Esophagus muscularis mucosa (tissue), 4 donors: ENCODE data around the gene CELF5. TPM values are rescaled to one million over a fixed set of nuclear protein-coding genes. Genes with fewer than 3 reads are reported as not detected.

ENCODE experiments used
- DNase-seq: peaks from one replicate; pipeline ENCODE4 v3.0.0-alpha.2; 2017; ENCODE audit errors: extremely low spot score
- H3K27ac ChIP-seq, 4 donors: fragments of 200-600 bp; sonication (generic); replicated peaks in 1 of 4; 1 replicate in 3 of 4; 2 replicates in 1 of 4; pipeline ENCODE4 v1.5.1; 2016 to 2019; ENCODE audit warnings: mild to moderate bottlenecking in 1 of 4
- H3K27me3 ChIP-seq, 4 donors: fragments of 200-600 bp; sonication (generic); one replicate each; pipeline versions ENCODE4 v1.5.1 to v1.6.0; 2016 to 2019
- H3K36me3 ChIP-seq, 4 donors: fragments of 200-600 bp; sonication (generic); one replicate each; pipeline ENCODE4 v1.5.1; 2016 to 2019
- H3K4me1 ChIP-seq, 4 donors: fragments of 200-600 bp; sonication (generic); one replicate each; pipeline ENCODE4 v1.5.1; 2016 to 2019
- H3K4me3 ChIP-seq, 4 donors: fragments of 200-600 bp; sonication (generic); 1 replicate in 2 of 4; 2 replicates in 2 of 4; pipeline ENCODE4 v1.5.1; 2016 to 2019; ENCODE audit warnings: mild to moderate bottlenecking in 4 of 4, moderate library complexity in 1 of 4
- H3K9me3 ChIP-seq, 4 donors: fragments of 200-600 bp; sonication (generic); 1 replicate in 3 of 4; 2 replicates in 1 of 4; pipeline ENCODE4 v1.5.1; 2016 to 2019
- CTCF ChIP-seq, 3 experiments: fragments of 200-600 bp in 2 of 3; fragments of 450-650 bp in 1 of 3; sonication (generic) in 2 of 3; IDR thresholded peaks; one replicate each; pipeline ENCODE4 v1.5.1; 2017 to 2019; ENCODE audit warnings: antibody characterized with exemption in 3 of 3, mild to moderate bottlenecking in 2 of 3, moderate library complexity in 1 of 3
- EP300 ChIP-seq: sonication (generic); formaldehyde crosslinking; IDR thresholded peaks from one replicate; pipeline ENCODE4 v1.6.1; 2017; ENCODE audit warnings: antibody characterized with exemption
- POLR2A ChIP-seq: fragments of 450-650 bp; IDR thresholded peaks from one replicate; pipeline ENCODE4 v1.6.1; 2017; ENCODE audit warnings: antibody characterized with exemption, moderate library complexity, mild to moderate bottlenecking, low read depth
- POLR2AphosphoS5 ChIP-seq, 2 donors: sonication (generic); formaldehyde crosslinking; IDR thresholded peaks; one replicate each; pipeline ENCODE4 v1.6.1; 2017; ENCODE audit warnings: antibody characterized with exemption in 2 of 2
- WGBS: methylation state at CpG from one replicate; pipeline ENCODE4 v1.1.5; 2018; 5-methylcytosine and 5-hydroxymethylcytosine counted together
- intact Hi-C: fragments of 100-400 bp; cut with DNase I; formaldehyde crosslinking; loops from one replicate; pipeline ENCODE4 v1.15.1; 2023
- total RNA-seq, 4 donors: library from RNA; depleted of rRNA; stranded (reverse); fragments of >200 nt; gene quantifications; one replicate each; pipeline versions ENCODE4 v1.1.0 to v1.2.1, GENCODE V29; 2016

Gene CELF5
- total RNA-seq, 4 donors from 2014 or later, result 0.17 TPM; not detected in 3

DNA sequence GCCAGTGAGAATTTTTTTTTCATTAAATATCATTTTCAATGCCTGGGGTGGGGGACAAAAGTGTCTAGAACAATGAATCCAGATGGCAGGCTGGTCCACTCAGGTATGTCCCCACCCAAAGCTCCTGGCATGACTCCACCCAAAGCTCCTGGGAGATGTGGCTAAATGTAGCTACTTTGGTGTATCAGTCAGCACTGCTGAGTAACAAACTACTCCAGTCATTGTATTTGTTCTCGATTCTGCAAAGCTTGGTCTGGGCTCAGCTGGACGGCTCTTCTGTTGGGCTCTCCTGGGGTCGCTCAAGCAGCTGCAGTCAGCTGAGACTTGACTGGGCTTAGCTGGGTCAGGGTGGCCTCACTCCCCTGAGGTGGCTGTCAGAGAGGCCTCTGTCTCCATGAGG, 48.5 kb downstream of the CELF5 start:
- peaks cover 0 to 99% (median 31%) of the 10 kb centered on the region in 4 donors for H3K27me3 ChIP-seq
- DNase-seq, result no peak

GRCh38 chr19:3274245-3274941, 49.9 kb downstream of the CELF5 start:
- Histone ChIP-seq H3K27ac (no peak overlapping the region), H3K9me3 (peaks cover 0 to 16% (median 13%) of the 10 kb centered on the region in 4 donors), H3K27me3 (peaks cover 0 to 99% (median 31%) of the 10 kb centered on the region in 4 donors), H3K36me3 (no peaks in the 10 kb centered on the region), H3K4me3 (no peak overlapping the region), H3K4me1 (peaks cover 3 to 18% (median 16%) of the 10 kb centered on the region in 4 donors)
- TF ChIP-seq POLR2A, result no peak
- no peak for TF ChIP-seq CTCF (IDR thresholded peaks at IDR 0.05)
- TF ChIP-seq POLR2AphosphoS5 (IDR thresholded peaks at IDR 0.05), result no peak
- no peak for TF ChIP-seq EP300
- intact Hi-C loops, result no loop called here
- DNase-seq, result no peak
- 83% methylated on average over 9 of the region's 9 CpGs for WGBS

More for the DNA sequence above, 48.5 kb downstream of the CELF5 start:
- intact Hi-C loops, result no loop called here
- TF ChIP-seq POLR2A (no peak), EP300 (no peak), POLR2AphosphoS5 (IDR thresholded peaks at IDR 0.05) (no peak), CTCF (IDR thresholded peaks at IDR 0.05) (no peak)
- no peaks in the 10 kb centered on the region for H3K36me3 ChIP-seq
- no peak overlapping the region for H3K27ac ChIP-seq
- H3K4me1 ChIP-seq, result peaks cover 3 to 18% (median 16%) of the 10 kb centered on the region in 4 donors
- 100% methylated on average over 3 of the region's 3 CpGs for WGBS
- H3K4me3 ChIP-seq, result no peak overlapping the region
- peaks cover 0 to 16% (median 13%) of the 10 kb centered on the region in 4 donors for H3K9me3 ChIP-seq

GRCh38 chr19:3274942-3275582, 50.6 kb downstream of the CELF5 start:
- Histone ChIP-seq H3K36me3 (no peaks in the 10 kb centered on the region), H3K27me3 (peaks cover 0 to 99% (median 29%) of the 10 kb centered on the region in 4 donors), H3K4me3 (peak overlapping the region; percentile 40 to 53 (median 45)), H3K27ac (no peak overlapping the region), H3K9me3 (peaks cover 0 to 16% (median 13%) of the 10 kb centered on the region in 4 donors), H3K4me1 (peaks cover 3 to 18% (median 16%) of the 10 kb centered on the region in 4 donors)
- WGBS, result 27% methylated on average over 7 of the region's 19 CpGs
- intact Hi-C loops, result no loop called here
- DNase-seq, result no peak
- TF ChIP-seq EP300, result no peak
- peak in 1 of 3 experiments; percentile 6 for TF ChIP-seq CTCF (IDR thresholded peaks at IDR 0.05)
- no peak for TF ChIP-seq POLR2A

DNA sequence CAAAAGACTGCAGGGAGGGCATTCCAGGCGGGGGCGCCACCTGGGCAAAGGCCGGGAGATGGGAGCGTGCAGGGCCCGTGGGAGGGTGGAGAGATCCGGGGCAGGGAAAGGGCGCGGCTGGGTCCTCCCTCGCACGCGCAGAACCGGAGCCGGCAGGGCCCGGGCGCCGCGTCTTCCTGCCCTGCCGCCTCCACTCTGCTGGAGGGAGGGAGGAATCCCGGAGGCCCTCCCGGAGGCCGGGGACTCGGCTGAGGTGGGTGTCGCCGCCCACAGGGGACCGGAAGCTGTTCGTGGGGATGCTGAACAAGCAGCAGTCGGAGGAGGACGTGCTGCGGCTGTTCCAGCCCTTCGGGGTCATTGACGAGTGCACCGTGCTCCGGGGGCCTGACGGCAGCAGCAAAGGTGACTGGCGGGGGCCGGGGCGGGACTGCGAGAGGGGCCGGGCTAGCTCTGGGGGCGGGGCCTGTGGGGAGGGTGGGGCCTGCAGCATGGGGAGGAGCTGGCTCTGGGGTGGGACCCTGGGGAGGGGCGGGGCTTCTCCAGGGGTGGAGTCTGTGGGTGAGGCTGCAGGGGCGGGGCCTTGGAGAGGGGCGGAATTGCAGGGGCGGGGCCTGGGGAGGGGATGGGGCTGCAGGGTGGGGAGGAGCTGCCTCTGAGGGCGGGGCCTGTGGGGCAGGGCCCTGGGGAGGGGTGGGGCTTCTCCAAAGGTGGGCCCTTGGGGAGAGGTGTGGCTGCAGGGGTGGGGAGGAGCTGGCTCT, 51.3 kb downstream of the CELF5 start:
- Histone ChIP-seq H3K36me3 (no peaks in the 10 kb centered on the region), H3K4me3 (peak overlapping the region; percentile 40 to 53 (median 45)), H3K27ac (no peak overlapping the region), H3K27me3 (peaks cover 0 to 100% (median 27%) of the 10 kb centered on the region in 4 donors), H3K4me1 (peaks cover 3 to 18% (median 16%) of the 10 kb centered on the region in 4 donors), H3K9me3 (peaks cover 0 to 16% (median 13%) of the 10 kb centered on the region in 4 donors)
- intact Hi-C loops, result no loop called here
- 0% methylated on average over 5 of the region's 45 CpGs for WGBS
- no peak for TF ChIP-seq POLR2A
- no peak for TF ChIP-seq POLR2AphosphoS5 (IDR thresholded peaks at IDR 0.05)
- TF ChIP-seq CTCF (IDR thresholded peaks at IDR 0.05), result no peak
- no peak for TF ChIP-seq EP300
- no peak for DNase-seq
